GM12878 (cell line): ENCODE results near the gene C6orf89. TPM values are rescaled to one million over a fixed set of nuclear protein-coding genes. Genes with fewer than 3 reads are reported as not detected.

ENCODE experiments used
- ATAC-seq: fragments of 200-7000 bp; cut with Tn5 transposase; 3 replicates; pipeline ENCODE4 v1.9.1; 2020; ENCODE audit warnings: mild to moderate bottlenecking, moderate library complexity
- BruUV-seq: library from RNA; stranded (reverse); fragments of 400-500 nt; replicated peaks from 2 replicates; lab custom pipeline; 2021; lab: Mats Ljungman, UMichigan
- CTCF ChIA-PET: fragments of 300-600 bp; sonication (Branson Sonifier 250); formaldehyde crosslinking; extraction: SDS; loops from one replicate; lab custom pipeline; 2021; ENCODE audit warnings: inconsistent platforms; lab: Yijun Ruan, JAX
- POLR2A ChIA-PET: fragments of 350-600 bp; formaldehyde crosslinking; extraction: SDS; loops from one replicate; lab custom pipeline; 2021; ENCODE audit warnings: inconsistent platforms; lab: Charles Lee
- RAD21 ChIA-PET: fragments of 300-600 bp; sonication (Branson Sonifier 250); formaldehyde crosslinking; loops from one replicate; lab custom pipeline; 2023; ENCODE audit warnings: antibody characterized with exemption; ENCODE audit not compliant: unreplicated experiment; lab: Charles Lee
- SMC1A ChIA-PET: fragments of 300-600 bp; sonication (Branson Sonifier 250); formaldehyde crosslinking; loops from one replicate; lab custom pipeline; 2023; ENCODE audit not compliant: unreplicated experiment, uncharacterized antibody; lab: Charles Lee
- DNase-seq: peaks from one replicate; pipeline ENCODE4 v3.0.0-alpha.2; 2011; ENCODE audit warnings: low read depth, low spot score
- FAIRE-seq: peaks from 3 replicates; lab custom pipeline; 2011; peaks lifted over from hg19 to GRCh38; lab: Jason Lieb, UNC
- H2AFZ ChIP-seq: 2 replicates; pipeline ENCODE4 v1.6.0; 2011; ENCODE audit warnings: low read depth, low read length, control low read depth; ENCODE audit not compliant: control insufficient read depth
- H3K27ac ChIP-seq: 2 replicates; pipeline ENCODE4 v1.5.1; 2011; ENCODE audit warnings: control low read depth; ENCODE audit not compliant: control insufficient read depth, insufficient read depth
- H3K27me3 ChIP-seq, 2 experiments: replicated peaks in 1 of 2; 2 replicates each; pipeline versions ENCODE4 v1.6.0 to v1.6.1; 2011; ENCODE audit warnings: low read length in 1 of 2; ENCODE audit not compliant: control insufficient read depth in 2 of 2, insufficient read depth in 2 of 2
- H3K36me3 ChIP-seq, 2 experiments: 2 replicates each; pipeline ENCODE4 v1.5.1; 2011; ENCODE audit warnings: low read length in 1 of 2; ENCODE audit not compliant: control insufficient read depth in 2 of 2, insufficient read depth in 2 of 2
- H3K4me1 ChIP-seq: 2 replicates; pipeline ENCODE4 v1.6.1; 2011; ENCODE audit warnings: mild to moderate bottlenecking, low read length, moderate library complexity, mixed read lengths; ENCODE audit not compliant: control insufficient read depth, insufficient read depth
- H3K4me2 ChIP-seq: 2 replicates; pipeline ENCODE4 v1.6.0; 2011; ENCODE audit warnings: control low read depth; ENCODE audit not compliant: control insufficient read depth, insufficient read depth
- H3K4me3 ChIP-seq: fragments of 200-600 bp; sonication (generic); 2 replicates; pipeline ENCODE4 v1.5.1; 2016
- H3K79me2 ChIP-seq: 2 replicates; pipeline ENCODE4 v1.6.0; 2011; ENCODE audit warnings: low read length; ENCODE audit not compliant: control insufficient read depth, insufficient read depth
- H3K9ac ChIP-seq: 2 replicates; pipeline ENCODE4 v1.8.0; 2011; ENCODE audit warnings: low read length, control low read depth, mixed read lengths; ENCODE audit not compliant: control insufficient read depth, insufficient read depth
- H3K9me3 ChIP-seq: replicated peaks from 3 replicates; pipeline ENCODE4 v1.5.1; 2011; ENCODE audit warnings: mild to moderate bottlenecking, low read length; ENCODE audit not compliant: control insufficient read depth, insufficient read depth
- H4K20me1 ChIP-seq: 2 replicates; pipeline ENCODE4 v1.6.0; 2011; ENCODE audit not compliant: control insufficient read depth, insufficient read depth
- BMI1 ChIP-seq: fragments of 450-650 bp; IDR thresholded peaks from 2 replicates; pipeline ENCODE4 v1.6.1; 2016; ENCODE audit warnings: mild to moderate bottlenecking, moderate library complexity, borderline replicate concordance
- FOXK2 ChIP-seq: fragments of 450-650 bp; IDR thresholded peaks from 2 replicates; pipeline ENCODE4 v1.6.1; 2017; ENCODE audit warnings: mild to moderate bottlenecking, moderate library complexity
- NFIC ChIP-seq: IDR thresholded peaks from 2 replicates; pipeline ENCODE4 v1.6.1; 2012; ENCODE audit warnings: low read depth, mild to moderate bottlenecking, inconsistent platforms, low read length, moderate library complexity
- POU2F2 ChIP-seq: IDR thresholded peaks from 3 replicates; pipeline ENCODE4 v1.6.1; 2011; ENCODE audit warnings: low read depth, mild to moderate bottlenecking, low read length, borderline replicate concordance
- RCOR1 ChIP-seq: conservative IDR thresholded peaks from 2 replicates; pipeline ENCODE4 v1.6.1; 2012; ENCODE audit warnings: low read depth, low read length, improper control_type of control experiment
- RUNX3 ChIP-seq: IDR thresholded peaks from 2 replicates; pipeline ENCODE4 v1.6.1; 2012; ENCODE audit warnings: low read length, inconsistent platforms
- WGBS: methylation state at CpG from one replicate; pipeline ENCODE4 v1.1.6; 2016; ENCODE audit warnings: low lambda C conversion rate; ENCODE audit not compliant: insufficient replicate concordance, insufficient coverage; ENCODE audit errors: missing lambda C conversion rate; 5-methylcytosine and 5-hydroxymethylcytosine counted together
- in situ Hi-C: fragments of 300-500 bp; cut with MboI; formaldehyde crosslinking; loops from 9 replicates; pipeline ENCODE4 v1.14.3; 2018; ENCODE audit warnings: mixed read lengths
- intact Hi-C: fragments of 100-400 bp; cut with micrococcal nuclease; formaldehyde crosslinking; loops from one replicate; pipeline ENCODE4 v1.14.2; 2022; ENCODE audit not compliant: unreplicated experiment
- polyA plus RNA-seq, 11 experiments: library from polyadenylated mRNA; depleted of rRNA in 4 of 11; unstranded in 6 of 11; stranded (reverse) in 5 of 11; fragments of >200 nt; fragmentation: Nextera tagmentation in 4 of 11; fragmentation: Illumina TruSeq in 1 of 11; extraction: Ambion mirVana in 4 of 11; extraction: Trizol in 1 of 11; gene quantifications; 1 replicate in 1 of 11; 2 replicates in 10 of 11; pipeline versions ENCODE4 v1.2.1 to v1.2.3, GENCODE V29; 2011 to 2016; ENCODE audit warnings: inconsistent platforms in 2 of 11, missing spikeins in 2 of 11, low read depth in 1 of 11
- total RNA-seq, 4 experiments: library from RNA; depleted of rRNA in 3 of 4; stranded (reverse); fragments of >200 nt in 3 of 4; fragmentation: Illumina TruSeq in 1 of 4; extraction: Trizol in 1 of 4; gene quantifications; 2 replicates each; pipeline versions ENCODE4 v1.2.1 to v1.2.3, GENCODE V29; 2013 to 2021
- TF ChIP-seq, protein P1 (sequence below): fragments of 450-650 bp; IDR thresholded peaks from 2 replicates; pipeline ENCODE4 v1.6.1; 2018; ENCODE audit warnings: borderline replicate concordance, mild to moderate bottlenecking; ENCODE audit not compliant: partially characterized antibody
- TF ChIP-seq, protein P2 (sequence below): fragments of 450-650 bp; IDR thresholded peaks from 2 replicates; pipeline ENCODE4 v1.6.1; 2014; ENCODE audit warnings: mild to moderate bottlenecking
- TF ChIP-seq, protein P3 (sequence below): fragments of 450-650 bp; IDR thresholded peaks from 2 replicates; pipeline ENCODE4 v1.6.1; 2017; ENCODE audit warnings: mild to moderate bottlenecking
- TF ChIP-seq, protein P4 (sequence below): fragments of 450-650 bp; IDR thresholded peaks from 2 replicates; pipeline ENCODE4 v1.6.1; 2017; ENCODE audit warnings: borderline replicate concordance

C6orf89 gene
- total and polyA plus RNA-seq, 10 of the 15 experiments (the other 5 are each of a cell fraction or from before 2014, with no cell fraction given), result 10.8 to 42.7 (median 28.6) TPM

DNA sequence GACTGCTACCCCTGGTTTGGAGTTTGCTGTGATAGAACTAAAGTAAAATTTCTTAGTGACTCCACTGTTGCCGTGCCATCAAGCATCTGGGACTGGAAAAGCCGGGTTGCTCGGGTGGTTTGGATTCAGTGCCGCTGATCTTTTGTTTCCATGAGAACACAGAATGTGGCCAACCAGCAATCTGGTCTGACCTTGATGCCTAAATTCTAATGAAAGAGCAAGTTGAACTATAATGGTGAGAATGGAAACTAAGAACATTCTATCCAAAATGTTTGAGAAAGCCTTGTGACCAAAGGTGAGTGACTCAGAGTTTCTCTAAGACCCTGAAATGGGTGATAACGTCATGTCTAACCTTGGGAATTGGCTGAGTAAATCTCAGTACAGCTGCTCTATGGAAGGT is 58.9 kb downstream of the C6orf89 start (continued):
- TF ChIP-seq, protein P1, sequence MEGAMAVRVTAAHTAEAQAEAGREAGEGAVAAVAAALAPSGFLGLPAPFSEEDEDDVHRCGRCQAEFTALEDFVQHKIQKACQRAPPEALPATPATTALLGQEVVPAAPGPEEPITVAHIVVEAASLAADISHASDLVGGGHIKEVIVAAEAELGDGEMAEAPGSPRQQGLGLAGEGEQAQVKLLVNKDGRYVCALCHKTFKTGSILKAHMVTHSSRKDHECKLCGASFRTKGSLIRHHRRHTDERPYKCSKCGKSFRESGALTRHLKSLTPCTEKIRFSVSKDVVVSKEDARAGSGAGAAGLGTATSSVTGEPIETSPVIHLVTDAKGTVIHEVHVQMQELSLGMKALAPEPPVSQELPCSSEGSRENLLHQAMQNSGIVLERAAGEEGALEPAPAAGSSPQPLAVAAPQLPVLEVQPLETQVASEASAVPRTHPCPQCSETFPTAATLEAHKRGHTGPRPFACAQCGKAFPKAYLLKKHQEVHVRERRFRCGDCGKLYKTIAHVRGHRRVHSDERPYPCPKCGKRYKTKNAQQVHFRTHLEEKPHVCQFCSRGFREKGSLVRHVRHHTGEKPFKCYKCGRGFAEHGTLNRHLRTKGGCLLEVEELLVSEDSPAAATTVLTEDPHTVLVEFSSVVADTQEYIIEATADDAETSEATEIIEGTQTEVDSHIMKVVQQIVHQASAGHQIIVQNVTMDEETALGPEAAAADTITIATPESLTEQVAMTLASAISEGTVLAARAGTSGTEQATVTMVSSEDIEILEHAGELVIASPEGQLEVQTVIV, result no peak
- TF ChIP-seq RCOR1, result no peak
- no peak for TF ChIP-seq BMI1
- TF ChIP-seq NFIC, result no peak
- TF ChIP-seq, protein P2, sequence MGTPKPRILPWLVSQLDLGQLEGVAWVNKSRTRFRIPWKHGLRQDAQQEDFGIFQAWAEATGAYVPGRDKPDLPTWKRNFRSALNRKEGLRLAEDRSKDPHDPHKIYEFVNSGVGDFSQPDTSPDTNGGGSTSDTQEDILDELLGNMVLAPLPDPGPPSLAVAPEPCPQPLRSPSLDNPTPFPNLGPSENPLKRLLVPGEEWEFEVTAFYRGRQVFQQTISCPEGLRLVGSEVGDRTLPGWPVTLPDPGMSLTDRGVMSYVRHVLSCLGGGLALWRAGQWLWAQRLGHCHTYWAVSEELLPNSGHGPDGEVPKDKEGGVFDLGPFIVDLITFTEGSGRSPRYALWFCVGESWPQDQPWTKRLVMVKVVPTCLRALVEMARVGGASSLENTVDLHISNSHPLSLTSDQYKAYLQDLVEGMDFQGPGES, result no peak
- no peak for TF ChIP-seq FOXK2
- TF ChIP-seq RUNX3, result no peak

DNA sequence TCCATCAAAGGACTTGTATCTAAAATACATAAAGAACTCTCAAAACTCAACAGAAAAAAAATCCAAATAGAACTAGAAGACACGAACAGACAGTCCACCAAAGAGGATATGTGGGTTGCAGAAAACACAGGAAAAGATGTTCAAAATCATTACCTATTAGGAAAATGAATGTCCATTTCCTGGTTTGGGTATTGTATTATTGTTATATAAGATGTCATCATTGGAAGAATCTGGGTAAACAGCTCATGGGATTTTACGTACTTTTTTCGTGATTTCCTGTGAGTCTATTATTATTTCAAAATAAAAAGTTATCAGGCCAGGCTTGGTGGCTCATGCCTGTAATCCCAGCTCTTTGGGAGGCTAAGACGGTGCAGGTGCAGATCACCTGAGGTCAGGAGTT is 59.5 kb downstream of the C6orf89 start:
- POLR2A ChIA-PET, result no interaction called here
- H3K4me1 ChIP-seq, result no peaks in the 10 kb centered on the region
- no peaks in the 10 kb centered on the region for H3K9me3 ChIP-seq
- no peaks in the 10 kb centered on the region for H3K27me3 ChIP-seq
- BruUV-seq, result no TSS peak
- SMC1A ChIA-PET, result interaction anchor here (1.2 kb wide), 1 partner anchor 18 kb away, joined by 3 read pairs; no protein-coding TSS in a partner anchor
- H3K4me3 ChIP-seq, result no peak overlapping the region
- FAIRE-seq (no peak), DNase-seq (no peak), ATAC-seq (no peak)
- in situ Hi-C loops, result no loop called here
- H3K4me2 ChIP-seq, result no peak overlapping the region
- 46% methylated on average over 4 of the region's 4 CpGs for WGBS
- RAD21 ChIA-PET, result interaction anchor here (1.1 kb wide), 1 partner anchor 73 kb away, joined by 4 read pairs; no protein-coding TSS in a partner anchor
- H3K9ac ChIP-seq, result no peak overlapping the region
- intact Hi-C loops, result no loop called here
- no peak overlapping the region for H3K27ac ChIP-seq
- CTCF ChIA-PET, result no interaction called here
- no peaks in the 10 kb centered on the region for H4K20me1 ChIP-seq
- TF ChIP-seq POU2F2, result no peak
- TF ChIP-seq, protein P3, sequence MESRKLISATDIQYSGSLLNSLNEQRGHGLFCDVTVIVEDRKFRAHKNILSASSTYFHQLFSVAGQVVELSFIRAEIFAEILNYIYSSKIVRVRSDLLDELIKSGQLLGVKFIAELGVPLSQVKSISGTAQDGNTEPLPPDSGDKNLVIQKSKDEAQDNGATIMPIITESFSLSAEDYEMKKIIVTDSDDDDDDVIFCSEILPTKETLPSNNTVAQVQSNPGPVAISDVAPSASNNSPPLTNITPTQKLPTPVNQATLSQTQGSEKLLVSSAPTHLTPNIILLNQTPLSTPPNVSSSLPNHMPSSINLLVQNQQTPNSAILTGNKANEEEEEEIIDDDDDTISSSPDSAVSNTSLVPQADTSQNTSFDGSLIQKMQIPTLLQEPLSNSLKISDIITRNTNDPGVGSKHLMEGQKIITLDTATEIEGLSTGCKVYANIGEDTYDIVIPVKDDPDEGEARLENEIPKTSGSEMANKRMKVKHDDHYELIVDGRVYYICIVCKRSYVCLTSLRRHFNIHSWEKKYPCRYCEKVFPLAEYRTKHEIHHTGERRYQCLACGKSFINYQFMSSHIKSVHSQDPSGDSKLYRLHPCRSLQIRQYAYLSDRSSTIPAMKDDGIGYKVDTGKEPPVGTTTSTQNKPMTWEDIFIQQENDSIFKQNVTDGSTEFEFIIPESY, result no peak
- TF ChIP-seq, protein P4, sequence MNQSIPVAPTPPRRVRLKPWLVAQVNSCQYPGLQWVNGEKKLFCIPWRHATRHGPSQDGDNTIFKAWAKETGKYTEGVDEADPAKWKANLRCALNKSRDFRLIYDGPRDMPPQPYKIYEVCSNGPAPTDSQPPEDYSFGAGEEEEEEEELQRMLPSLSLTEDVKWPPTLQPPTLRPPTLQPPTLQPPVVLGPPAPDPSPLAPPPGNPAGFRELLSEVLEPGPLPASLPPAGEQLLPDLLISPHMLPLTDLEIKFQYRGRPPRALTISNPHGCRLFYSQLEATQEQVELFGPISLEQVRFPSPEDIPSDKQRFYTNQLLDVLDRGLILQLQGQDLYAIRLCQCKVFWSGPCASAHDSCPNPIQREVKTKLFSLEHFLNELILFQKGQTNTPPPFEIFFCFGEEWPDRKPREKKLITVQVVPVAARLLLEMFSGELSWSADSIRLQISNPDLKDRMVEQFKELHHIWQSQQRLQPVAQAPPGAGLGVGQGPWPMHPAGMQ, result no peak
- no peaks in the 10 kb centered on the region for H3K36me3 ChIP-seq
- H3K79me2 ChIP-seq, result no peaks in the 10 kb centered on the region
- no peak overlapping the region for H2AFZ ChIP-seq
